Fibroblast of skin of abdomen (primary cell): ENCODE measurements around the gene OSBPL7.

Experiments
- DNase-seq: peaks from one replicate; pipeline ENCODE4 v3.0.0-alpha.2; 2013

The OSBPL7 gene

DNA sequence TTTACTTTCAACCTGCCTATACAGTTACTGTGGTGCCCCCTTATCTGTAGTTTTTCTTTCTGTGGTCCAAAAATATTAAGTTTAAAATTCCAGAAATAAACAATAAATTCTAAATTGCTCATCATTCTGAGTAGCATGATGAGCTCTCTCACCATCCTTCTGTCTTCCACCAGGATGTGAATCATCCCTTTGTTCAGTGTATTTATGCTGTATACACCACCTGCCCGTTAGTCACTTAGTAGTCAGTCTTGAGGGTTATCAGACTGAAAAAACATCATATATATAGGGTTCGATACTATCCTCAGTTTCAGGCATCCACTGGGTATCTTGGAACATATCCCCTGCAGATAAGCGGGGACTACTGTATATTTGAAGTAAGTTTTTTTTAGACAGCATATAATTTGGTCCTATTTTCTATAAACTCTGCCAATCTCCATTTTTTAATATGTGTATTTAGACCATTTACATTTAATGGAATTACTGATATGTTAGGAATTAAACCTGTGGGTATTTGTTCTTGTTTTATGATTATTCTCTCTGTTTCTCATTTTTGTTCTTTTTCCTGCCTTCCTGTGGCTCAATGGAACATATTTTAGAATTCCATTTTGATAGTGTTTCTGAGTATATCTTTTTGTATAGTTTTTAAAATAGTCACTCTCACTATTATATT lies 57.5 kb downstream of the OSBPL7 start:
- no peak for DNase-seq

DNA sequence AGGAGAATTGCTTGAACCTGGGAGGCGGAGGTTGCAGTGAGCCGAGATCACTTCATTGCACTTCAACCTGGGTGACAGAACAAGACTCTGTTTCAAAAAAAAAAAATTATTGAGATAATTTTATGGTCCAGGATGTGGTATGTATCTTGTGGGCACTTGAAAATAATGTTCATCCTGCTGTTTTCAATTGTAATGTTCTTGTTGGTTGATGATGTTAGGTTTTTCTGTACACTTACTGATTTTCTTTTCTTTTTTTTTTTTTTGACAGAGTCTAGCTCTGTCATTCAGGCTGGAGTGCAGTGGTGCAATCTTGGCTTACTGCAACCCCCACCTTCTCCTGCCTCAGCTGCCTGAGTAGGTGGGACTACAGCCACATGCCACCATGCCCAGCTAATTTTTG lies 58.9 kb downstream of the OSBPL7 start:
- DNase-seq: no peak

DNA sequence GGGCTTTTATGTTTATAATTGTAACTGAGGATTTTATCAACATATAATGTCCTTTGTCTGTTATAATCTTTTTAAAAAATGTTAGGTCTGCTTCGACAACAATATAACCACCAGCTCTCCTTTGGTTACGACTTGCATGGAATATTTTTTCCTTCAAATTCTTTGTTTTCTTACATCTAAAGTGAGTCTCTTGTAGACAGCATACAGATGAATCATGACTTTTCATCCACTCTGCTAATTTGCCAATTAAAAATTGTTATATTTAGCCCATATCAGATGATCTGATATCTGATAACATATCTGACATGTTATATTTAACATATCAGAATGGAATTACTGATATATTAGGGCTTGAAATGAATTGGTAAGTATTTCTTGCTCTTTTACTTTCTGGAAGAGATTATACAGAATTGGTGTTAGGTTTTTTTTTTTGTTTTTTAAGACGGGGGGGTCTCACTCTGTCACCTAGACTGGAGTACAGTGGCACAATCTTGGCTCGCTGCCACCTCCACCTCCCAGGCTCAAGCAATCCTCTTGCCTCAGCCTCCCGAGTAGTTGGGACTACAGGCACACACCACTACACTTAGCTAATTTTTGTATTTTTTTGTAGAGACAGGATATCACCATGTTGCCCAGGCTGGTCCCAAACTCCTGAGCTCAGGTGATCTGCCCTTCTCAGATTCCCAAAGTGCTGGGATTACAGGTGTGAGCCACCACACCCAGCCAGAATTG lies 61.0 kb downstream of the OSBPL7 start:
- no peak for DNase-seq

DNA sequence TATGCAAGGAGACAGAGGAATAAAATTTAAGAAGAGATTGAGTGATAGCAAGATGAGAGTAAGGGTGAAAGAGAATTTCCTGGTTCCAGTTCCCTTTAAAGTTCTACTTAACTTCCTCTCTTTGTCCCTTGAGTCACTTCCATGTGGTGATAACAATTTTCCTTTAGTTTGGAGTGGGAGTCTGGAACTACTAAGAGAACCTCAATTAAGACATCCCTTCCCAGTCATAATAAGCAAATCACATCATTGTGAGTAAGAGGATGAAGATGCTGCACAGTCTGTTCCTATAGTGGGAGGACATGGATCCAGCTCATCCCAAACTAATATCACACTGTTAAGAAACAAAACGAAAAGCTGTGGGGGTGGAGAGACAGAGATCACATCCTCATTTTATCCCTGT lies 64.2 kb downstream of the OSBPL7 start:
- DNase-seq: no peak
